GM21526 (cell line): Measurements from ENCODE around the gene ADAMTSL3.
"Not testable (repeated sequence)": the region's sequence is repeated elsewhere in the genome, so short reads cannot be mapped to it uniquely, and the experiment has no call there.

ENCODE experiments used
- ATAC-seq: cut with Tn5 transposase; IDR thresholded peaks from one replicate; pipeline ENCODE4 v1.9.1; 2021; ENCODE audit warnings: moderate library complexity; ENCODE audit not compliant: unreplicated experiment, low FRiP score

Gene ADAMTSL3

DNA sequence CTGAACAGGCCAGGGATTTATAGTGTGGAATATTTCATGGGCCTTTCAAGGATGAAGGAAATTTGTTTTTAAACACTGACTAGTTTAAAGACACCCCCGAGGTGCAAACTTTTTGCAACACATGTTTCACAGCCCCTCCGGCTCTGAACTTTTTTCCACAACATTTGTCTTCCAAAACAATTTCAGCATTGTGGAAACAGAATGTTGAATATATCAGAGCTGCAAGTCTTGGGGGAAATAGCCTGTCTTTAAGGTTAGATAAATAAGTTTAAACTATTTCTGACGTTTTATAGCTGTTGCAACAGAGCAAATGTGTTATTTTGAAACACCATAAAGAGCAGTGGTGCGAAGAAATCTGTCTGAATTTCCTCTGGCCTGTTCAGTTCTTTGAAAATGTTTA, 352.5 kb downstream of the ADAMTSL3 start:
- ATAC-seq: no peak

DNA sequence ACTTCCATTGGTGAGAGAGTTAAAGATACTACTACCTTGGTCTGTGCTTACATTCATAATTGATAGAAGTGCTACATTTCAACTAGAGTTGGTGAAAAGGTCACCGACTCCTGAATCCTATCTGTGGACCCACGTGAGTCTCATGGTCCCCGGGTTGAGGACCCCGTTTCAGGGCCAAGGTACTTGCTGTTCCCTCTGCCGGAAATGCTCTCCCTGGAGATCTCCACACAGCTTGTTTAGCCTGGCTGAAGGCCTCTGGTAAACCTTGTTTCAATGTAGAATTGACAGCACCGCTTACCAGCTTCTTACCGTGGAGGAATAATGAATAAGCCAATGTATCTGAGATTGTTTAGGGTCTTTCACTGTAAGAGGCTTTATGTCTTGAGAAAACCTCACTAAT, 355.7 kb downstream of the ADAMTSL3 start:
- no peak for ATAC-seq

DNA sequence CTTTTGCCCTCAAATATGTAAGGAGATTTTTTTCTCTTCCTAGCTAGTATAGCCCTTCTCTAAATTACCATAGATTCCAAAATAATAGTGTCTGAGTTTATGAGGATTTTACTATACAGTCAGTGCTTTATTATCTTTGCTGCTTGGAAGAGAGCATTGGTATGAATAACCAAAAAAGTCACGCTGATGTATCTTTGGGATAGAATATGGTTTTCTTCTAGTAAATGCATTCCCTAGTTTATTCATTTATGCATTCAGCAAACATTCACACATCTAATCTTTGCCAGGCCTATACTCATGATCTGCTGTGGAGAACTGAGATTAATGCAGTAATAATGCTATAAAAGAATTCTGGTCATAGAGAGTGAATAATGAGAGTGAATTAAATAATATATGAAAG, 356.3 kb downstream of the ADAMTSL3 start:
- no peak for ATAC-seq

DNA sequence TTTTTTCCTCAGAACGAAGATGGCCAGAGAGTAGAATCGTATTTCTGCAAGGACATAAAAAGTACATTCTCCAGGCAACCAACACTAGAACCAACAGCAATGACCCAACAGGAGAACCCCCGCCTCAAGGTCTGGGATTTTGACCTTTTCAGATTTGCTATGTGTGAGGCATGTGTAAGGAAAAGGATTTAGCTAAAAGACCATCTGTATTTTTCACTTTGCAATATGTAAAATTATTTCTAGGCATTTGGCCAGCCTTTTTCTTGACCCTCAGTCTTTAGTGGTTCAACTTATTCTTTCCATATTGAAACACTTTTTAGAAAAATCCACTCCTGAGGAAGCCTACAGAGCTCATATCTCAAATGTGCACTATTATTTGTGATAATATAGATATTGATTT, 362.4 kb downstream of the ADAMTSL3 start:
- no peak for ATAC-seq

DNA sequence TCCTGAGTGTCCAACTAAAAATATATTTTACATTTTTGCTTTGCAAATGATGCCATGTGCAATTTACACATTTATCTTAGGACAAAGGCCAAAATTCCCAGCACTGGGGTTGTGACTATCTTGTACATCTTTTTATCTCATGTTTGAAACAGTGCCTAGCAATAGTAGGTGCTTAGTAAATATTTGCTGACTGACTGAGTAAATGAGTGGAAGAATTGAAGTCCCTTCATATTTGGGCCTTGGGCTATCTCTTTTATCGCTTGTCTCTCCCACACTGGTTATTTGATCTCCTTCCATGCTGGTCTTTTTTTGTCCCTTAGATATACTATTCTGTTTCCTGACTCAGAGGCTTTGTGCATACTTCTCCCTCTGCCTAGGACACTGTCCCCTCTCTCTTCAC, 368.6 kb downstream of the ADAMTSL3 start:
- no peak for ATAC-seq

DNA sequence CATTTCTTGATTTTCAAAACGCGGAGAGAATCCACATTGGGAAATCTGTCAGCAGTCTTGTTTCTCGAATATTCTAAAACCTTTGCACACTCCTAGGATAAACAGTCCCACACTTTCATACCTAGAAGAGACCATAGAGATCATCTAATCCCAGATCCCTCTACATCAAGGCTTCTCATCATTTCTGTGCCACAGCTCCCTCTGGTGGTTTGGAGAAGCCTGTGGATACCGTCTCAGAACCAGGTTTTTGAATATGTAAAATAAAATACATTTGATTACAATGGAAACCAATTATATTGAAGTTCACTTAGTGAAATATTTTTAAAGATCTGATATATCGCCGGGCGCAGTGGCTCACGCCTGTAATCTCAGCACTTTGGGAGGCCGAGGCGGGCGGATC, 369.7 kb downstream of the ADAMTSL3 start:
- ATAC-seq: no peak

DNA sequence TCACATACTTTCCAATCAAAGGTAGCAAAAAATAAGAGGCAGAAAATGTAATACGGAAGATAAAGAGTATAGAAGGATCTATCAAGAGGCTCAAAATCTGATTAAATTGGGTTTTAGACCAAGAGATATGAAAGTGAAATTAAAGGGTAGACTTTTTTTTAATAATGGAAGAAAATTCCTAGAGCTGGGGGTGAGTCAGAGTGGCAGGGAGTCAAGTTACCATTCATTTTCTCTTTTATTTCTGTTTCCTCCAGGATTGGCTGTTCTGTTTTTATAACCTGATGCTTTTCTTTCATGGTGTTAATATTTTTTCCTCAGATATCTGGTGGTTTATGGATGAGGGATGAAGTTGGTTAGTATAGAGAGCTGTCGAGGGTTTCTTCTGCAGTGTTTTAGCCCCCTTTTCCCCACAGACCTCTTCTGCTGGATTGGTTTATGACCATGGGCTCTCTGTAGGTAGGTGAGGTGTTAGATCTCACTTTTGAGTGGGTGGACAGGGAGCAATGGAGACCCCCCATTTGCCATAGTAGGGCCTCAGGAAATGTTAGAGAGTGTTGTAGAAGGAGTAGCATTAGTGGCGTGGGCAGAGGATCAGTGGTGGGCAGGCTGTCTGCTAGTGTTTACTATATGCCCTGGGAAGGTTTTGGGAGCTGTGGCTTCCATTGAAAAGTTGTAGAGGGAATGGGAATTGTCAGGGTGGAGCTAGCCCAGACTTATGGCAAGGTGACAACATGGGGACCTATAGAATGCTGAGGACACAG, 380.1 kb downstream of the ADAMTSL3 start:
- ATAC-seq: no peak

DNA sequence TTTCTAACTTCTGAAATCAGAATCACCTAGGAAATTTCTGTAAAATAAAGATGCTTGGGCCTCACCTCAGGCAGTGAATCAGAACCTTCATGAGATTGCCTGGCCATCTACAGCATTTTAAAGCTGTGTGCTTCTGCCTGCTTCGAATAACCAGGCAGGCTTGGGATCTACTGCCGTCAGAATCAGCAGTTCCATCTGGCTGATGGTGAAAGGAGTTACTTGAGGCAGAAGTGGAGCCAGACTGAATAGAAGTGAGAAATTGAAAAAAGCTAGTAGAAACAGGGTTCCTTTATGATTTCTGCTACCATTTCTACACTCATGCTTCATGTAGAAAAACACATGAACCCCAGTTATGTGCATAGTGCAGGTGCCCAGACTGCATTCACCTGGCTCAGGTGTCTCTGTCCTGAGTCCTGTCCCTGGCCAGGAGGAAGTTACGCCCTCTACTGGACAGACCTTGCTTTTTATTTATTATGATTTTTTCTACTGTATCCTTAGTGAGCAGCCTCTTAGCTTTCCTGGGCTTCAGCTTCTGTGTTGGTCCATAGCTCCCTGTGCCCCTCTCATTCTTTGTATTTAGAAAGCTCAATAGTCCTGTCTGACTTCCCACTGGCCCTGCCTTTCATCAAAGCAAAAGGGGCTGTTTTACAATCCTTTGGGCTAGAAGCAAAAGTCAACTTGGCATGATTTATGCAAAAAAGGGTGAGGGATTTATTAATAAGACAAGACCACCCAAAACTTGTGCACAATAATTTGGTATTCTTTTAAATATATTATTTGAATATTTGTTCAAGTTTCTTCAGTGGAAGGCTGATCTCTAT, 380.9 kb downstream of the ADAMTSL3 start:
- peak; percentile 63 for ATAC-seq

DNA sequence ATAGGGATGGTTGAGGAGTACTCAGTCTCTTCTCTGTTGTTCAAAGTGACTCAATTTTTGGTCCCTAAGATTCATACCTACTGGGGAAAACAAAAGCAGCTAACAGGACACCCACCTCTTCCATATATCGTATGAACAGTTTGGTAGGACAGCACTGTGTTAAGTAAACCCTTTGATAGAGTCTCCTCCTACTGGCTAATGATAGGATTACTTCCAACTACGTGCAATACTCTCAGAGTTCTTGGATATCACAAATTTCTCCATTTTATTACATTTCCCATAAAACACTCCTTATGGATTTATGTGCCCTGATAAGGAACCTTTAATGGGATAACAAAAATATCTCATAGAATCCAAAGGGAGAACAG, 381.5 kb downstream of the ADAMTSL3 start:
- no peak for ATAC-seq

DNA sequence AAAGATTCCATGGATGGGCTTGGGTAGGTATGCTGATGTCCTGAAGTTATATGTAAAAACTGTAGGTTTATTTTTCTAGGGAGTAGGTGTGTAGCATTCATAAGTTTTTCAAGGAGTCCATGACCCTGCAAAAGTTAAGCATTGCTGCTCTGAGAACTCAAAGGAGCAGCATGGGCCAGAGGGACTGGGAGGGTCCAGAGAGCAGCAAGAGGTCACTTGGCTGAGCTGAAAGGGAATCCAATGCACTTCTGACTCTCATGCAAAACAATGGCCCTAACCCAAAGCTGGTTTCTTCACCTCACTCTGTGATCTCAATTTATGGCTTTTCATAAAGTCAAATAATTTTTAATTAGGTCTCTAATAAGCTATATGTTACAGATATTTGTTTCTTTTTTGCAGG, 383.4 kb downstream of the ADAMTSL3 start:
- no peak for ATAC-seq

DNA sequence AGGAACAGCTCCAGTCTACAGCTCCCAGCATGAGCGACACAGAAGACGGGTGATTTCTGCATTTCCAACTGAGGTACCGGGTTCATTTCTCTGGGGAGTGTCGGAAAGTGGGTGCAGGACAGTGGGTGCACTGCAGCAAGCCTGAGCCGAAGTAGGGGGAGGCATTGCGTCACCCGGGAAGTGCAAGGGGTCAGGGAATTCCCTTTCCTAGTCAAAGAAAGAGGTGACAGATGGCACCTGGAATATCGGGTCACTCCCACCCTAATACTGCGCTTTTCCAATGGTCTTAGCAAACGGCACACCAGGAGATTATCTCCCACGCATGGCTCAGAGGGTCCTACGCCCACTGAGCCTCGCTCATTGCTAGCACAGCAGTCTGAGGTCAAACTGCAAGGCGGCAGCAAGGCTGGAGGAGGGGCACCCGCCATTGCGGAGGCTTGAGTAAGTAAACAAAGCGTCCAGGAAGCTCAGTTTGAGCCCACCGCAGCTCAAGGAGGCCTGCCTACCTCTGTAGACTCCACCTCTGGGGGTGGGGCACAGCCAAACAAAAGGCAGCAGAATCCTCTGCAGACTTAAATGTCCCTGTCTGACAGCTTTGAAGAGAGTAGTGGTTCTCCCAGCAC, 388.6 kb downstream of the ADAMTSL3 start:
- not testable (repeated sequence) for ATAC-seq

DNA sequence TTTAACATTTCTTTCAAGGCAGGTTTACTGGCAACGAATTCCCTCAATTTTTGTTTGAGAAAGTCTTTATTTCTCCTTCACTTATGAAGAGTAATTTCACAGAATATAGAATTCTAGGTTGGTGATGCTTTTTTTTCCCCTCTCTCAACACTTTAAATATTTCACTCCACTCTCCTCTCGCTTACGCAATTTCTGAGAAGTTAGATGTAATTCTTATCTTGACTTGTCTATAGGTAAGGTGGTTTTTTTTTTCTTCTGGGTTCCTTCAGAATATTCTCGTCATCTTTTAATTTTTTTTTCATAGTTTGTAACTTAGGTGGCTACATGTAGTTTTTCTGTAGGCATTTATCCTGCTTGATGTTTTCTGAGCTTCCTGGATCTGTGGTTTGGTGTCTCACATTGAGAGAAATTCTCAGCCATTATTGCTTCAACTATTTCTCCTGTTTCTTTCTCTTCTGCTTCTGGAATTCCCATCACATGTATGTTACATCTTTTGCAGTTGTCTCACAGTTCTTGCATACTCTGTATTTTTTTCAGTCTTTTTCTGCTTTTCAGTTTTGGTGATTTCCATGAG, 392.2 kb downstream of the ADAMTSL3 start:
- ATAC-seq: no peak

DNA sequence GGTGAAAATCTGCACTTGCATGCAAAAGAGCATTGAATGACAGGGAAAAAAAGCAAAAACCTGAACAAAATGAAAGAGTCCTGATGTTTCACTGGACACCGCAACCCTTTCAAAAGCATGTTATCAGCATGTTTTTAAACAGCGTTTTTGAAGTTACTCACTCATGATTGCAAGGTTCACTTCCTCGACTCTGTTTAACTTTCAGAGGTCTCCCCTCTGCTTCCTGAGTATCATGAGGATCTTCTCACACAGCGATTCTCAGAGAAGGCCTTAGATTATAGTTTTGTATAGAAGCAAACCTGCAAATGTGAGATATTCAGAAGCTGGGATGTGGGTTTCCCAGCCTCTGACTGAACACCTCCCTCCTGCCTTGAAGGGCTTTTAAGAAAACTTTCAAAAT, 395.6 kb downstream of the ADAMTSL3 start:
- ATAC-seq: not testable (repeated sequence)

DNA sequence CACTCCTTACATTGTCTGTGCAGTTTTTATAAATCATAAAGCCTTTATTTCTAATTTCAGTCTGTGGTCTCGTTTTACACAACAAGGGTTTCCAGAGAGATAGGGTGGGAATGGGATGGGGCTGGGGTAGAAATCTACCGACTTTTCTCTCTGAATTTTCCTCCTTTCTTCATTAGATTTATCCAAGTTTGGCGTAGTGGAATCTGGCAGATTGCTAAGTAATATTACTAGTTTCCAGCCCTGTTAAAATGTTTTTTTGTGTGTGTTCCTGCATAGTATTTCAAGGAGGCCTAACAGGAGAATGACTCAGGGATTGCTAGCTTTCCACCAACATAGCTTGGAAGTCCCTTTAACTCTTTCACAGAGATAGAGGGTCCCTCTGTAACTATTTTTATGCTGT, 396.2 kb downstream of the ADAMTSL3 start:
- no peak for ATAC-seq

DNA sequence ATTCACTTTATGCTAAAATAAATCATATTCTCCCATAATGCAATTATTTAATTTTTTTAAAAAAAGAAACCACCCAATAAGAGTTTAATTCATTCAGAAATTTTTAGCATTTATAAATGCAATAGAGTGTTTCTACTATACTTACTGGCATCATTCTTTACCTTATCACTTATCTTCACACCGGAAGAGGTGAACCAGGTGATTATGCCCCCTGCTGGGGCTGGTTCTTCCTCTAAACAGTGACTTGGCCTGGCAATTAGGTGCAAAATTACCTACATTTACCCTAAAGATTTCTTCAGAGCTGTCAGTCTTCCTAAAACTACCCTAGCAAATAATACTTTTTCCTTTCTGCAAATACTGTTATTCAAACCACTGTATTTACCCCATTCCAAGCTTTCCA, 397.2 kb downstream of the ADAMTSL3 start:
- ATAC-seq: not testable (repeated sequence)

DNA sequence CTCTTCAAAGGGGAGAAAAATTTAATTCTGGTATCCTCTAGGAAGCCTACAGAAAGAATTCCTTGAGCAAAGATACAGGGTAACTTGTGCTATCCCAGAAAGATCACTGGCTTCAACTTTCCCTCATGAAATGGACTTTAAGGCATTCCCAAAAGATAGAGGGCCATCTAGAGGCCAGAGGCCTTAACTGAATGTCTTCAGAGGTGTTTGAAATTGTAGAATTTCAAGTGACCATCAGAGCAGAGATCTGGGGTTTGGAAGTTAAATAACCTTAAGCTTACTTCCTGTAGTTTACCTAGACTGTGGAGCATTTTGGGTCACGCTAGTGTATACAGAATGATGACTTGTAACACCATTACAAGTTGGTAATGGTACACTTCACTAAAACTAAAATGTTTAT, 400.6 kb downstream of the ADAMTSL3 start:
- not testable (repeated sequence) for ATAC-seq

DNA sequence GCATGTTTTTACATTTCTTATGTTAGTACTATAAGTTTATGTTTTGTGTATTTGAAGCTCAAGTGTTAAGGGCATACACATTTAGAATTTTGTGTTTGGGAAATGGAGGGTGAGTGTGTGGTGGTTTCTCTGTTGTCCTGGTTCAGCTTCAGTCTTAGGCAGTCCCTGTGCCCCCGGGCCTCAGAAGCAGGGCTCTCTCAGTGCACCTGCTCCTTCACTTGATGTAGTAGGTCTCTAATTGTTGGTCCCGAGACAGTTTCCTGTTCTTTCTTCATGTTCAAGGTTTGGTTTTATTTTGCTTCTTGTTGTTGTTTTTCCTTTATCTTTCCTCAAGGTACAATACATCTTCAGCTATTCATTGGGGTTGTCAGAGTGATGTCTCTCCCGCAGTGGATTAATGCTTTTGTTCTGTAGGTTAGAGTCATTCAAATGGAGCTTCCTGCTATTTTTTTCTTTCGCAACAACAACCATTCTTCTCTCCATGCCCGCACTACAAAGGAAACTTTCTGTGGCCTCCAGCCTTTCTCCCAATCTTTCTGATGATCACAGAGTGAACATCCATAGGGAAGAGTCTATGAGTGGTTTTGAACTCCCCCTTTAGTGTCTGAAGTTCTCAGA, 403.9 kb downstream of the ADAMTSL3 start:
- ATAC-seq: no peak

DNA sequence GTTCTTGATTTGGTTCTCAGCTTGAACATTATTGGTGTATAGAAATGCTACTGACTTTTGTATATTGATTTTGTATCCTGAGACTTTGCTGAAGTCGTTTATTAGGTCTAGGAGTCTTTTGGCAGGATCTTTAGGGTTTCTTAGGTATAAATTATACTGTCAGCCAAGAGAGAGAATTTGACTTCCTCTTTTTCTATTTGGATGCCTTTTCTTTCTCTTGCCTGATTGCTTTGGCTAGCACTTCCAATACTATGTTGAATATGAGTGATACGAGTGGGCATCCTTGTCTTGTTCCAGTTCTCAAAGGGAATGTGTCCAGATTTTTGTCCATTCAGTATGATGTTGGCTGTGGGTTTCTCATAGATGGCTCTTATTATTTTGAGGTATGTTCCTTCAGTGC, 409.8 kb downstream of the ADAMTSL3 start:
- not testable (repeated sequence) for ATAC-seq

DNA sequence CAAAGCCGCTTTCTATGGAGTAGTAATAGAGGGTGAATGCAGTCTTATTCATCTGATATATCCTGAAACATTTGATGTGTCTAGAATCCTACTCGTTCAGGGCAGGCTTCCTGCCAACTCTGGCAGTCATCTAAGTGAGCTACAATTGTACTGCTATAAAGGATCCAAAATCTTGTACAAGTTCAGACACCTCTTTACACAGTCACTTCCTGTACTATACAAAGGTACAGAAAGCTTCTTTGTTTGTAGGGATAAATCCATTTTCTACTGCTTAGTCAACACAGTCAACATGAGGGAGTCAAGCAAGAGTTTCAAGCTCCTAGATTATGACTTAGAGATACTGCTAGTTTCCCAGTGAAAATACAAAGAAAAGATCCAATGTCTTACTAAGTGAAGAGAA, 414.8 kb downstream of the ADAMTSL3 start:
- ATAC-seq: not testable (repeated sequence)

DNA sequence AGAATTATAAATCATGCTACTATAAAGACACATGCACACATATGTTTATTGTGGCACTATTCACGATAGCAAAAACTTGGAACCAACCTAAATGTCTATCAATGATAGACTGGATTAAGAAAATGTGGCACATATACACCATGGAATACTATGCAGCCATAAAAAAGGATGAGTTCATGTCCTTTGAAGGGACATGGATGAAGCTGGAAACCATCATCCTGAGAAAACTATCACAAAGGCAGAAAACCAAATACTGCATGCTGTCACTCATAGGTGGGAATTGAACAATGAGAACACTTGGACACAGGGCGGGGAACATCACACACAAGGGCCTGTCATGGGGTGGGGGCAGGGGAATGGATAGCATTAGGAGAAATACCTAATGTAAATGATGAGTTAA, 424.1 kb downstream of the ADAMTSL3 start:
- not testable (repeated sequence) for ATAC-seq
